BLaER1 treated with 17β-estradiol and CSF1 and Interleukin-3, amounts not matched to agents 10 nM and 100 nM (cell line): ENCODE measurements around the gene DCTN4.
"Not testable (repeated sequence)": the region's sequence is repeated elsewhere in the genome, so short reads cannot be mapped to it uniquely, and the experiment has no call there.

Experiments used
- H3K27ac ChIP-seq, 11 experiments: shearing (Covaris generic); formaldehyde crosslinking; 2 replicates each; pipeline ENCODE4 v1.8.1; 2022
- H3K27me3 ChIP-seq, 11 experiments: shearing (Covaris generic); formaldehyde crosslinking; 2 replicates each; pipeline ENCODE4 v1.8.1; 2022
- H3K36me3 ChIP-seq, 11 experiments: shearing (Covaris generic); formaldehyde crosslinking; 2 replicates each; pipeline ENCODE4 v1.8.1; 2022
- H3K4me1 ChIP-seq, 10 experiments: shearing (Covaris generic); formaldehyde crosslinking; 2 replicates each; pipeline ENCODE4 v1.8.1; 2022
- H3K4me2 ChIP-seq, 11 experiments: shearing (Covaris generic); formaldehyde crosslinking; 2 replicates each; pipeline ENCODE4 v1.8.1; 2022
- H3K4me3 ChIP-seq, 10 experiments: shearing (Covaris generic); formaldehyde crosslinking; 2 replicates each; pipeline ENCODE4 v1.8.1; 2022
- H3K9ac ChIP-seq, 11 experiments: shearing (Covaris generic); formaldehyde crosslinking; 2 replicates each; pipeline ENCODE4 v1.8.1; 2022
- H3K9me3 ChIP-seq, 11 experiments: shearing (Covaris generic); formaldehyde crosslinking; replicated peaks in 1 of 11; 2 replicates each; pipeline ENCODE4 v1.8.1; 2022
- H4K20me1 ChIP-seq, 11 experiments: shearing (Covaris generic); formaldehyde crosslinking; 2 replicates each; pipeline ENCODE4 v1.8.1; 2022
- Cebpa-rat ChIP-seq, 11 experiments: shearing (Covaris generic); IDR thresholded peaks; 2 replicates each; pipeline ENCODE4 v1.8.1; 2022

The DCTN4 gene

DNA sequence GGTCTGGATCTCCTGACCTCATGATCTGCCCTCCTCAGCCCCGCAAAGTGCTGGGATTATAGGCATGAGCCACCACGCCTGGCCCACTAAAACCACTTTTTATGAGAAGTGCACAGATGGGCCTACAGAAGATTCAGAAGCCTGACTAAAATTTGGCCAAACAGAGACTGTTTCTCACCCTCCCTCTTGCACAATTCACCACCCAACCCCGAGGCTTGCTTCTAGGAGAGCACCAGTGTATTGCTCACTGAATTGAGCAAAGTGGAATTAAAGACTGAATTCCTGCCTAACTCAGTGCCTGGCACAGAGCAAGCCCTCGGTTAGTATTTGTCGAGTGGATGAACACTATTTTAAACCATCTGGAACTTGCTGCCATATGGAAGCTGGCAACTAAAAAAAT is 3.4 kb upstream of the DCTN4 start:
- Histone ChIP-seq H3K27ac (peak overlapping the region; percentile 88 to 99 (median 98); a peak in 21 of 22 replicates), H3K4me1 (peaks cover 81 to 89% (median 85%) of the 10 kb centered on the region in 10 experiments), H3K36me3 (peaks cover 0 to 3% (median 0%) of the 10 kb centered on the region in 11 experiments; a peak in 4 of 22 replicates), H3K27me3 (no peaks in the 10 kb centered on the region), H3K4me3 (no peak overlapping the region), H3K4me2 (peak overlapping the region in 10 of 11 experiments; percentile 75 to 93 (median 86); a peak in 20 of 22 replicates), H4K20me1 (peaks cover 0 to 5% (median 0%) of the 10 kb centered on the region in 11 experiments; a peak in 3 of 22 replicates), H3K9me3 (peaks cover 0 to 9% (median 0%) of the 10 kb centered on the region in 11 experiments; a peak in 1 of 22 replicates), H3K9ac (peak overlapping the region in 10 of 11 experiments; percentile 15 to 88 (median 82); a peak in 17 of 22 replicates)
- peak in 2 of 11 experiments; percentile 51 to 52; a peak in 2 of 22 replicates for TF ChIP-seq Cebpa-rat (IDR thresholded peaks at IDR 0.05)

DNA sequence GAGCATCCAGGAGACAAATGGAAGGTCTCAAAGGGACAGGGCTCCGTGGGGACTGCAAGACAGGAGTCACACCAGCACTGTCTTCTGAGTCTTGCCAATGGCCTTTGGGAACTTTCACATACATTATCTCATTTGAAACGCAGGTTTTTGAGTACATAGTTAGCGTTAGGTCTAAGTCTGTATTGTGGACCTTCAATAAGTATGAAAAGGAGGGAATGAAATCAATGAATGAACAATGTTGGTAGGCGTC is 442 bp upstream of the DCTN4 start:
- H3K9ac ChIP-seq = peak overlapping the region; percentile 87 to 94 (median 91)
- H4K20me1 ChIP-seq = peaks cover 0 to 12% (median 6%) of the 10 kb centered on the region in 11 experiments; a peak in 7 of 22 replicates
- H3K27ac ChIP-seq = peak overlapping the region; percentile 88 to 98 (median 94)
- H3K4me1 ChIP-seq = peaks cover 54 to 86% (median 59%) of the 10 kb centered on the region in 10 experiments
- peaks cover 0 to 9% (median 0%) of the 10 kb centered on the region in 11 experiments; a peak in 1 of 22 replicates for H3K9me3 ChIP-seq
- no peaks in the 10 kb centered on the region for H3K27me3 ChIP-seq
- peak overlapping the region; percentile 68 to 86 (median 78); a peak in 19 of 20 replicates for H3K4me3 ChIP-seq
- peak overlapping the region; percentile 56 to 93 (median 64) for H3K4me2 ChIP-seq
- no peak for TF ChIP-seq Cebpa-rat (IDR thresholded peaks at IDR 0.05)
- H3K36me3 ChIP-seq = peaks cover 22 to 30% (median 22%) of the 10 kb centered on the region in 11 experiments

DNA sequence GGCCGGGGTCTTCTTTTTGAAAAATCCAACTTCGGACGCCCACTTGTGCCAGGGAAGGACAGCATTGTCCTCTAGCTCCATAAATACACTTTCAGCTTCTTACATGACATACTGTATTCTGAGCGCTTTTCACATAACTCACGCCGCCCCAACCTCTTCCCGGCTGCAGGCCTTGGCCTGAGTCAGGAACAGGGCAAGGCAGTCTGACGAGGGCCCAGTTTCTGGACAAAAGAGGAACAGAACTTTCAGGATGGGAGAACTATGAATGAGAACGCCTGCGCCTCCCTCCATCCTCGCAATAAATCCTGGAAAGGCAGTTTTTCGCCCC is 650 bp downstream of the DCTN4 start:
- H3K36me3 ChIP-seq = peaks cover 33 to 41% (median 33%) of the 10 kb centered on the region in 11 experiments
- H3K27ac ChIP-seq = peak overlapping the region; percentile 88 to 98 (median 94)
- H3K4me2 ChIP-seq = peak overlapping the region; percentile 78 to 99 (median 93)
- H3K9ac ChIP-seq = peak overlapping the region; percentile 87 to 94 (median 91)
- TF ChIP-seq Cebpa-rat (IDR thresholded peaks at IDR 0.05) = no peak
- no peaks in the 10 kb centered on the region for H3K27me3 ChIP-seq
- H3K4me1 ChIP-seq = peaks cover 43 to 75% (median 48%) of the 10 kb centered on the region in 10 experiments
- H3K4me3 ChIP-seq = peak overlapping the region; percentile 68 to 86 (median 78)
- peaks cover 0 to 22% (median 8%) of the 10 kb centered on the region in 11 experiments; a peak in 11 of 22 replicates for H4K20me1 ChIP-seq
- H3K9me3 ChIP-seq = peaks cover 0 to 9% (median 0%) of the 10 kb centered on the region in 11 experiments; a peak in 1 of 22 replicates

DNA sequence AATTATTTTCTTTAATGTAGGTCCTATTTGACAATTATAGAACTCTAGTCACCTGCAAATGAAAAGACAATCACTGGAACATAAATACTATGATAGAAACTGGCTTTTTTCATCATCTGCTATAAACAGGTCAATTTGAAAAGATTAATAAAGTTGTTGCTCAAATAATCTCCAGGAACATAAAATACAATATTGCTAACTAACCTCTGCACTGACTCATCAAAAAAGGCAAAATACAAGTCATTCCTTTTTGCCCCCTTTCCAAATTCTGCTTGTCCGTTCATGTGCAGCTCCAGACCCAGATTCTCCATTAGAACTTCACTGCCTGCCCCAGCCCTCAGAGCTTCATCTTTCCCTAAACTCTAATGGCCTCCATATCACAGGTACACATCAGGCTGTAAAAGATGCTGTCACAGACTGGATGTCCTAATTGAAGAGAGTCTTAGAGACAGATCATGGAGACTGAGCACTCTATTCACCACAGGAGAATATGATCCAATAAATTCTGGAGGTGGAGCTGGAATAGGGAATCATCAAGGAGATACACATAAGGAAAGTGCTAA is 1.6 kb downstream of the DCTN4 start:
- Histone ChIP-seq H3K27ac (peak overlapping the region in 8 of 11 experiments; percentile 88 to 98 (median 94); a peak in 13 of 22 replicates), H3K9ac (peak overlapping the region; percentile 87 to 94 (median 91); a peak in 21 of 22 replicates), H3K4me3 (peak overlapping the region; percentile 68 to 86 (median 78); a peak in 19 of 20 replicates), H3K4me2 (peak overlapping the region; percentile 78 to 99 (median 93)), H4K20me1 (peaks cover 0 to 28% (median 8%) of the 10 kb centered on the region in 11 experiments; a peak in 11 of 22 replicates), H3K27me3 (no peaks in the 10 kb centered on the region), H3K36me3 (peaks cover 43 to 51% (median 43%) of the 10 kb centered on the region in 11 experiments), H3K4me1 (peaks cover 33 to 69% (median 38%) of the 10 kb centered on the region in 10 experiments), H3K9me3 (peaks cover 0 to 9% (median 0%) of the 10 kb centered on the region in 11 experiments; a peak in 1 of 22 replicates)
- TF ChIP-seq Cebpa-rat (IDR thresholded peaks at IDR 0.05) = no peak

DNA sequence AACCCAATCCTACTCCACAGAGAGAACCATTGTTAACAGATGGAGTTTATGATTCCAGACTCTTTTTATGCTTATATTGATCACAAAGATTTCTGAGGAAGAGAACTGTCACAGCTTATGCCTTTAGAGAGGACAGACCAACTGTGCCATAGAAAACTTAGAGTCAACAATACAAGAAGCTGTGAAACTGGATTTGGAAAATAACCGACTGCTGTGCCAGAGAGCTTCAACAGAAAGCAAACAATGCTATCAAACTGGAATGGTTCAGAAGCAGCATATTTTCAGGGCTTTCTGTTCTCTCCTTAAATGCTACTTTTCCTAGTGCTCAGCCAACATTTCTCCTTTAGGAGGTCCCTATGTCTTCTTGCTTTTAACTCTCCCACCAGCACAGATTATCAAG is 5.0 kb downstream of the DCTN4 start:
- no peak for TF ChIP-seq Cebpa-rat (IDR thresholded peaks at IDR 0.05)
- Histone ChIP-seq H3K36me3 (peaks cover 75 to 84% (median 76%) of the 10 kb centered on the region in 11 experiments), H3K4me2 (no peak overlapping the region)

DNA sequence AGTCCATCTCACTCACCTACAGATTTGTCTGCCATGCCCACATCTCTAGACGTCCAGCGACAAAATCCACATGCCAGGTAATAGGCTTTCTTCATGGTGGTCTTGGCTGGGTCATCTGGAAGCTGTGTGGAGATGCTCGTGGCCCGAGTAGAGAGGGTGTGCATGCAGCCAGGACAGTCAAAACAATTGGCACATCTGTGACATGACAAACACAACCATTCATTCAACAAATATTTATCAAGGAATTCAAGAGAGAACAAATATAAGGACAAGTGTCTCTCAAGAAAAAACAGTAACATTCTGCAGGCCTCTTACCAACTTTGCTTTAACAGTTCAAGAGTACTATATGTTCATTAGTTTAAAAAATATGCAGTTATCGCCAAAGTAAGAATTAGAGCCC is 5.4 kb downstream of the DCTN4 start:
- Histone ChIP-seq H3K4me1 (peaks cover 6 to 56% (median 12%) of the 10 kb centered on the region in 10 experiments), H3K4me2 (no peak overlapping the region), H3K9me3 (peaks cover 0 to 10% (median 7%) of the 10 kb centered on the region in 11 experiments; a peak in 11 of 22 replicates), H3K27ac (no peak overlapping the region), H3K36me3 (peaks cover 75 to 85% (median 77%) of the 10 kb centered on the region in 11 experiments), H3K4me3 (no peak overlapping the region), H4K20me1 (peaks cover 7 to 54% (median 21%) of the 10 kb centered on the region in 11 experiments; a peak in 14 of 22 replicates), H3K27me3 (no peaks in the 10 kb centered on the region), H3K9ac (no peak overlapping the region)
- no peak for TF ChIP-seq Cebpa-rat (IDR thresholded peaks at IDR 0.05)

More for the DNA sequence above, 5.0 kb downstream of the DCTN4 start:
- Histone ChIP-seq H3K4me3 (no peak overlapping the region), H3K27me3 (no peaks in the 10 kb centered on the region), H3K27ac (no peak overlapping the region), H3K4me1 (peaks cover 6 to 56% (median 12%) of the 10 kb centered on the region in 10 experiments), H3K9ac (no peak overlapping the region), H3K9me3 (peaks cover 0 to 8% (median 6%) of the 10 kb centered on the region in 11 experiments; a peak in 11 of 22 replicates), H4K20me1 (peaks cover 7 to 54% (median 21%) of the 10 kb centered on the region in 11 experiments; a peak in 14 of 22 replicates)

DNA sequence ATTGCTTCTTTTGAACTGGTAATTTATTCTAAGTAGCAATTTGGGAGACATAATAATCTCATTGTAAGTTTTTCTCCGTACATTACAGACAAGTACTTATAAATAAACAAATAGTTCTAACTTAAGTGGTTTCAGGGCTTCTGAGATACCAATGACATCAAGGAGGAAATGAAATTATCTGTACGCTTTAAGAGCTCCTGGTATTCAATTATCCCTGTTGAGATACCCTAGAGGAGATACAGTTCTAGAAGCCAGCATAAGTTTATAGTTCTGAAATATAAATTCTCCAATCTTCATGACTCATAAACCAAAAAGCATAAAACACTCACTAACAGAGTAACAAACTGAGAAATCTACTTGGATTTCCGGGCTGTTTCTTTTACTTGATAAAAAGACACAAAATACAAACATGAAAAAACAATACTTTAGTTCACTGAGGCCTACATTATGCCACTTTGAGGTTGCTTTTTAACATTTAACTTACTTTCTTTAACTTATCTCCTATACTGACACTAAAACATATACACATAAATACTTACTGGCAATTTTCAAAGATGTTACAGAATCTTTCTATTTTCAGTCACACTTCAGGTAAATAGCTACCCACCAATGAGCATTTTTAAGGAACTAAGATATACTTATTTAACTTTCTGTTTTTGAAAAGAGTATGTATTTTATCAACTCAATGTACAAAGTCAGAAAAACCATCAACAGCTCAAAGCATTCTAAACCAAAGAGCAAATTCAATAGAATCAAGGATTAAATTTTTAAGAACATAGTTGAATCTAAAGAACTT is 7.5 kb downstream of the DCTN4 start:
- Histone ChIP-seq H3K36me3 (peaks cover 69 to 76% (median 75%) of the 10 kb centered on the region in 11 experiments), H3K9me3 (peaks cover 0 to 10% (median 7%) of the 10 kb centered on the region in 11 experiments; a peak in 11 of 22 replicates), H3K9ac (peak overlapping the region in 1 of 11 experiments; percentile 61; a peak in 1 of 22 replicates), H3K27ac (no peak overlapping the region; a peak in 1 of 22 replicates), H3K4me2 (peak overlapping the region in 1 of 11 experiments; percentile 25; a peak in 1 of 22 replicates), H3K27me3 (no peaks in the 10 kb centered on the region), H3K4me3 (no peak overlapping the region), H3K4me1 (peaks cover 0 to 42% (median 0%) of the 10 kb centered on the region in 10 experiments; a peak in 4 of 20 replicates), H4K20me1 (peaks cover 7 to 49% (median 21%) of the 10 kb centered on the region in 11 experiments; a peak in 14 of 22 replicates)
- no peak for TF ChIP-seq Cebpa-rat (IDR thresholded peaks at IDR 0.05)

DNA sequence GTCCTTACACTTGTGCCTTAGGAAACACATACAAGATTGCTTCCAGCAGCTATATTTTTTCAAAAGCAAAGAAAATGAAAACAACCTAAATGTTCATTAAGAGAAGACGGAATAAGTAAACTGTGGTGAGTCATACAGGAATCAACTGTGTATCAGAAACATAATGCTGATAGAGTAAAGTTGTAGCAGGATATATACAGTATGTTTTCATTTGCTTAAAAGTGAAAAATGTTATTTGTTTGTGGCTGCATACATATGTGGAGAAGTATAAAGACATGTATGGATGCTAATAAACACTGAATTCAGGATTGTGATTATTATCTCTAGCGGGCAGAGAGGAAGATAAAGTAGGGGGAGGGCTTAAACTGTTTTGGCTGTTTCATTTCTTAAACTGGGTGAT is 8.3 kb downstream of the DCTN4 start:
- Histone ChIP-seq H3K27me3 (no peaks in the 10 kb centered on the region), H4K20me1 (peaks cover 7 to 49% (median 21%) of the 10 kb centered on the region in 11 experiments; a peak in 14 of 22 replicates), H3K4me1 (peaks cover 0 to 34% (median 0%) of the 10 kb centered on the region in 10 experiments; a peak in 4 of 20 replicates), H3K36me3 (peaks cover 61 to 68% (median 67%) of the 10 kb centered on the region in 11 experiments), H3K4me2 (peak overlapping the region in 2 of 11 experiments; percentile 25 to 29; a peak in 1 of 22 replicates), H3K9ac (no peak overlapping the region), H3K9me3 (peaks cover 0 to 10% (median 7%) of the 10 kb centered on the region in 11 experiments; a peak in 11 of 22 replicates), H3K4me3 (no peak overlapping the region), H3K27ac (no peak overlapping the region)
- TF ChIP-seq Cebpa-rat (IDR thresholded peaks at IDR 0.05) = no peak

DNA sequence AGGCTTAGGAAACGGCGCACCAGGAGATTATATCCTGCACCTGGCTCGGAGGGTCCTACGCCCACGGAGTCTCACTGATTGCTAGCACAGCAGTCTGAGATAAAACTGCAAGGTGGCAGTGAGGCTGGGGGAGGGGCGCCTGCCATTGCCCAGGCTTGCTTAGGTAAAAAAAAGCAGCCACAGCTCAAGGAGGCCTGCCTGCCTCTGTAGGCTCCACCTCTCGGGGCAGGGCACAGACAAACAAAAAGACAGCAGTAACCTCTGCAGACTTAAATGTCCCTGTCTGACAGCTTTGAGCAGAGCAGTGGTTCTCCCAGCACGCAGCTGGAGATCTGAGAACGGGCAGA is 15.7 kb downstream of the DCTN4 start:
- Histone ChIP-seq H4K20me1 (peaks cover 0 to 47% (median 28%) of the 10 kb centered on the region in 11 experiments; a peak in 12 of 22 replicates), H3K4me1 (peaks cover 0 to 18% (median 0%) of the 10 kb centered on the region in 10 experiments; a peak in 5 of 20 replicates), H3K9me3 (peaks cover 0 to 21% (median 10%) of the 10 kb centered on the region in 11 experiments; a peak in 13 of 22 replicates), H3K36me3 (peaks cover 28 to 57% (median 54%) of the 10 kb centered on the region in 11 experiments)
- H3K27me3 ChIP-seq, H3K4me3 ChIP-seq, H3K9ac ChIP-seq, H3K4me2 ChIP-seq, H3K27ac ChIP-seq: not testable (repeated sequence)

DNA sequence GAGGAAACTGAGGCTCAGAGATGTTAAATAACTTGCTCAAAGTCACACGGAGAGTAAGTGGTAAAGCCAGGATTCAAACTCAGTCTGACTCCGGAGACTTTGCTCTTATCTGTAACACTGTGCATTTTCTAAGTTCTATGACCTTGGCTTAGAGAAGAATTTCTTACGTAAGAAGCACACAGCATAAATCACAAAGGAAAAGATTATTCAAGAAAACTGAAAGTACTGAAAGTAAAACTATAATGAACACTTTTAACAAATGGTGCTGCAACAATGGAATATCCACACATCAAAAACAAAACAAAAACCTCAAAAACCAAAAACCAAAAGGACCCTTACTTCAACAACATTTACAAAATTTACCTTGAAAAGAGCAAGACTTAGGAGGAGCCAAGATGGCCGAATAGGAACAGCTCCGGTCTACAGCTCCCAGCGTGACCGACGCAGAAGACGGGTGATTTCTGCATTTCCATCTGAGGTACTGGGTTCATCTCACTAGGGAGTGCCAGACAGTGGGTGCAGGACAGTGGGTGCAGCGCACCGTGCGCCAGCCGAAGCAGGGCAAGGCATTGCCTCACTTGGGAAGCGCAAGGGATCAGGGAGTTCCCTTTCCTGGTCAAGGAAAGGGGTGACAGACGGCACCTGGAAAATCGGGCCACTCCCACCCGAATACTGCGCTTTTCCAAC is 16.2 kb downstream of the DCTN4 start:
- H3K4me2 ChIP-seq, H3K27ac ChIP-seq, H3K27me3 ChIP-seq, H3K4me3 ChIP-seq, H3K9ac ChIP-seq: not testable (repeated sequence)
- Histone ChIP-seq H4K20me1 (peaks cover 0 to 50% (median 28%) of the 10 kb centered on the region in 11 experiments; a peak in 12 of 22 replicates), H3K4me1 (peaks cover 0 to 23% (median 0%) of the 10 kb centered on the region in 10 experiments; a peak in 5 of 20 replicates), H3K9me3 (peaks cover 0 to 26% (median 14%) of the 10 kb centered on the region in 11 experiments; a peak in 18 of 22 replicates), H3K36me3 (peaks cover 32 to 62% (median 59%) of the 10 kb centered on the region in 11 experiments)
